Measurements from ENCODE around the gene C1orf56.
A peak's percentile ranks its signal among the peaks of the same experiment; 100 is the strongest.
"Not testable (repeated sequence)": the region's sequence is repeated elsewhere in the genome, so short reads cannot be mapped to it uniquely, and the experiment has no call there.

Gene C1orf56

DNA sequence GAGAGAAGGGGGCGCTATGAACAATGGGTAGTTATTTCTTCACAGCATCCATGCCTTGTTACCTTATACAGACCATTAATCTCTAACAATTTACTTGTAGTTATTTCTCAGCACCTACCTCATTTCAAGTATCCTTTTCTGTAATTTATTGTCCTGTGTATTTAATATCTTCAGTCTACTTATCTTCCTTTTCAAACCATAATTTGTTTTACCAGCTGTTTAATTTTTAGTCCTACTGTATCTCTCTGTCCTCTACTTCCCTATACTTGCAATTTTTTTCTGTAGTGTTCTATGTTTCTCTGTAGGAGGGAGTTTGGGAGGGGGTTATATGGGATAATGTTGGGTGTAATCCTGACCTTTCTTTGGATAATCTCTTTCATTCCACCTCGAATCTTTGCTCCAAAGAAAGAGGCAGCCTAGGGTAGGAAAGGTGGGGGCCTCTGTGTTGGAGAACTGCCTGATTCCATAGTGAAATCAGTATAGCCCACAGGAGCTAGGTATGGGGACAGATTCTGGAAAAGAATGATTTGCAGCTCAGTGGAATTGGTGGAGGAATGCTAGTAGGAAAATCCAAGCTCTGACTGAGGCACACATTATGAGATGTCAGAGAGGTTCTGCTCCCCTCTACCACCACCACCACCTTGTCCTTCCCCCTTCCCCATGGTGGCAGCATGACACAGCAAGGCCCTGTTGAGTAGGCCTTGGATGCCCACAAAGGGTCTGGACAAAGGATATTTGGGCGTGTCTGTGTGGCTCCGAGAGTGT is 13.3 kb downstream of the C1orf56 start:
- DNase-seq (ENCODE audit: low read depth in 3 of 3, low spot score in 1 of 3), result no peak

DNA sequence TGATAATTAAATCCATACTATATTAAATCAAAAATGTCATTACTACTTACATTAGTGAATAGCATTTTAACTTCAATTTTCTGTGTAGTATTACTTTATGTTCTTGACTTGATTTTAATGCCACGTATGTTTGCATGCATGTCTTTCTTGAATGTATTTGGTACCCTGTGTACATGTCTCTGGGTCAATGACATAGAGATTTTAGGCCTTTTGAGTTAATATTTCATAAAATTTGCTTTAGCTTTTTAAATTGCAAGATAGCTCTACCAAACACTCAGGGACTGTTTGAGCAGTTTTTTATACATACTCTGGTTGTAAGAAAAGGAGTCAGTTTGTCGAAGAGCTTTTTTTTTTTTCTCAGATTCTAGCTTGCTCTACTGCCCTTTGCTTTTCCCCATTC is 14.2 kb downstream of the C1orf56 start:
- DNase-seq (ENCODE audit: low read depth in 3 of 3, low spot score in 1 of 3), result no peak

DNA sequence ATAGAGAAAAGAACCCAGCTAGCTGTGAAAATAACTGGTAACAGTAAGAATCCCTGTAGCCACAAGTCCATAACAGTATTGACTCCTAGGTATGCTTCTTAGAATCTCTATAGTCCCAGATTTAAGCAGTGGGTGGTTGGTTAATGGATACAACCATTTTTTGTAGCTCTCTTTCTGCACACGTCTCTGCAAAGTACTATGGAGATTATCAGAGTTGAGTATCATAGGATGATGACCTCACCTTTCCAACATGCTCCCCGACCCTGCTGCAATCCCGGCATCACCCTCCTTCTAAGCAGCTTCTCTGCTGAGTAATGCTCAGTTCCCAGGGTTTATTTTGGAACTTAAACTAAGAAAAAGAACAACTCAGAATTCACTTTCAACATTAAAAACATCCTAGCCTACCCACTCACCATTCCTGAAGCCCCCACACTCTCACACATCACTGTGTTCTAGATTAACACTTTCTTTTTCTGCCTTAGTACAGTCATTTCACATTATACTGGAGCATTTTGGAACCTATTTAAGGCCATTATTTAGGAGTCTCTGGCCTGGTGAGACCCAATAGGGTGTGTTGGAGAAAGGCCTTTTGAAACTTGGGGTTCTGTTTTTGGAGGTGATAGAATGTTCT is 15.3 kb downstream of the C1orf56 start:
- DNase-seq (ENCODE audit: low read depth in 3 of 3, low spot score in 1 of 3), result no peak

DNA sequence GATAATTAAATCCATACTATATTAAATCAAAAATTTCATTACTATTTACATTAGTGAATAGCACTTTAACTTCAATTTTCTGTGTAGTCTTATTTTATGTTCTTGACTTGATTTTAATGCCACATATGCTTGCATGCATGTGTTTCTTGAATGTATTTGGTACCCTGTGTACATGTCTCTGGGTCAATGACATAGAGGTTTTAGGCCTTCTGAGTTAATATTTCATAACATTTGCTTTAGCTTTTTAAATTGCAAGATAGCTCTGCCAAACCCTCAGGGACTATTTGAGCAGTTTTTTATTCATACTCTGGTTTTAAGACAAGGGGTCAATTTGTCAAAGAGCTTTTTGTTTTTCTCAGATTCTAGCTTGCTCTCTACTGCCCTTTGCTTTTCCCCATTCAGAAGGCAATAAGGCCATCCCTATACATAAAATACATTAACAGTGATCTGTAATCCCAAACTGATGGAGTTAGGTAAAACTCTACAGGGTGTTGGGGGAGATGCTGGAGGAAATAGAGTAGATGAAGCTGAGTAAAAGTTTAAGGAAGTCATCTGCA is 17.6 kb downstream of the C1orf56 start:
- no peak for DNase-seq (ENCODE audit: low read depth in 3 of 3, low spot score in 1 of 3)

DNA sequence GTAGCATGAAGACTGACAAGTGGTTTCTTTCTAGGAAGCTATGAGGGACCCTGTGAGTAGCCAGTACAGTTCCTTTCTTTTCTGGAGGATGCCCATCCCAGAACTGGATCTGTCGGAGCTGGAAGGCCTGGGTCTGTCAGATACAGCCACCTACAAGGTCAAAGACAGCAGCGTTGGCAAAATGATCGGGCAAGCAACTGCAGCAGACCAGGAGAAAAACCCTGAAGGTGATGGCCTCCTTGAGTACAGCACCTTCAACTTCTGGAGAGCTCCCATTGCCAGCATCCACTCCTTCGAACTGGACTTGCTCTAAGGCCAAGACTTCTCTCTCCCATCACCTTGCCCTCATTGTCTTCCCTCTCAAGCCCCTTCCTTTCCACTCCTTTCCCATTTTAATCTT is 19.6 kb downstream of the C1orf56 start:
- DNase-seq (ENCODE audit: low read depth in 3 of 3, low spot score in 1 of 3), result no peak

DNA sequence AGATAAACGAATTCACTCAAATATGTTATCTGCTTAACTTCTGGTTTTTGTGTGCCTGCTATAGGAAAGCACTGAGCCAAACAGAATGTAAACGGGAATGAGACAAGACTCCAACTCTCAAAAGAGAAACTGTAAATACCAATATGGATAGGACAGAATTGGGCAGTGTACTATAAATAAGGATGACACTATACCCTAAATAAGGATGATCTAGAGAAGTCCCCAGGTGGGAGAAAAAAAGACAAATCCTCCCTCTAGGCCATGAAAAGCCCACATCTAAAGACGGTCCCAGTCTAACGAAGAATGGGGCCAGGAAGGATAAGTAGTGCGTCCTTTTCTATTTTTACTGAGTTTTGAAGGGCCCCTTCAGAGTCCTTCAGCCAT is 21.5 kb downstream of the C1orf56 start:
- no peak for DNase-seq (ENCODE audit: low read depth in 3 of 3, low spot score in 1 of 3)

DNA sequence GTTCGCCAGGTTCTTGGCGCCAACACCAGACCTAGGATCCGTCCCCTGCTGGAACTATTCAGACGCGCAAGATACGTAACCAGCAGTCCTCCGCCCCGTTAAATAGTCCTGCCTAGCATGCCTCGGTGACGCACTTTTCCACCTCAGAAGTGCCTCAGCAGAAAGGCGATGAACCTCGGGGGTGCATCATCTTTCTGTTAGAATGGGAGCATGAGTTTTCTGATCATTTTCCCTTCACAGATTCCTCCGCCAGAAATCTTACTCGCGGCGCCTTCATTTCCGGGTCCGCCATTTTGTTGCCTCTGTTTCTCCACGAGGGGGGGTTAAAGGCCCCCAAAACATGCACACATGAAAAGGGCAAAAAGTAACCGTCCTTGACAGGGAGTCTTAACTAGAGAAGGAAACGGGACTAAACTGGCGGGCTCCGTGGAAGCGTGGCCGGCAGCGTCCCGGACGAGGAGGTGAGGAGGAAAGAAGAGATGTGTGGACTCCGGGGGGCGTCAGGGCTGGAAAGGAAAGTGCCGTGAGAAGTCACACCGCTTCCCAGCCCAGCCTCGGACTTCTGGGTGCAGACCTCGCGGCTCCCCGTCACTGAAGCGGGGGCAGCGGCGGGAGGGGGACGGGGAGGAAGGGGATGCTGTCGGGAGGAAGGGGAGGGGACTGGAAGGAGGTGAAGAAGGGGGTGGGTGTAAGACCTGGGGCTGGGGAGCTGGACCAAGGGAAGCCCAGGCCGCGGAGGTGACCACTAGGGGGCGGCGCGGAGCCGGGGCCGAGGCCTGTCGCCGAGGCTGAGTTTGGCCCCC is 23.1 kb downstream of the C1orf56 start, which contains the start of gene GABPB2:
Gene GABPB2 (plus strand): TSS at position 288 of the 803 bp plus-strand sequence. CDS start 17,429 bp downstream, outside the sequence.
- DNase-seq (ENCODE audit: low read depth in 3 of 3, low spot score in 1 of 3), result peak; percentile 60 to 80 (median 69)

DNA sequence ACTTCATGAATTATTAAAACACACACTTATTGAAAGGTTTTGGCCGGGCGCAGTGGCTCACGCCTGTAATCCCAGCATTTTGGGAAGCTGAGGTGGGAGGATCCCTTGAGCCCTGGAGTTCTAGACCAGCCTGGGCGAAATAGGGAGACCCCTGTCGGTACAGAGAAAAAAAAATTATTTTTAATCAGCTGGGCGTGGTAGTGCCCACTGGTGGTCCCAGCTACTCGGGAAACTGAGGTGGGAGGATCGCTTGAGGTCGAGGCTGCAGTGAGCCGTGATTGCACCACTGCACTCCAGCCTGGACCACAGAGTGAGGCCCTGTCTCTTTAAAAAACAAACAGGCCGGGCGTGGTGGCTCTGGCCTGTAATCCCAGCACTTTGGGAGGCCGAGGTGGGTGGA is 24.7 kb downstream of the C1orf56 start:
- no peak for DNase-seq (ENCODE audit: low read depth in 3 of 3, low spot score in 1 of 3)

DNA sequence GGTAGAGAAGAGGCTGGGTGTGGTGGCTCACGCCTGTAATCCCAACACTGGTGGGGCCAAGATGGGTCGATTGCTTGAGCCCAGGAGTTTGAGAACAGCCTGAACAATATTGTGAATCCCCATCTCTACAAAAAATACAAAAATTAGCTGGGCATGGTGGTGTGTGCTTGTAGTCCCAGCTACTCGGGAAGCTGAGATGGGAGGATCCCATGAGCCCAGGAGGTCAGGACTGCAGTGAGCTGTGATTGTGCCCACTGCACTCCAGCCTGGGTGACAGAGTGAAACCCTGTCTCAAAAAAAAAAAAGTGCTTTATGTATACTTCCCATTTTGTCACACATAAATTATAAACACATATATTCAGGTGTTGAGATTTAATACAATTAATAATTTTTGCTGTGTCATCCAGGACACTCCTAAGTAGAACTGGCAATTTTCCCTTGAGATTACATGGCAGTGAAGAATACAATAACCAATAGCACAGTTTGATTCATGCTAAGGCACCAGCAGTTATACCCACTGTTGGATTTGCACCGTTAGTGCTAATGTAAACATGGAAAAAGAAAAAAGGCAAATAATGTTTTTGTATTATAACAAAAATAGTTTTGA is 38.5 kb downstream of the C1orf56 start:
- DNase-seq (ENCODE audit: low read depth in 3 of 3, low spot score in 1 of 3), result no peak

DNA sequence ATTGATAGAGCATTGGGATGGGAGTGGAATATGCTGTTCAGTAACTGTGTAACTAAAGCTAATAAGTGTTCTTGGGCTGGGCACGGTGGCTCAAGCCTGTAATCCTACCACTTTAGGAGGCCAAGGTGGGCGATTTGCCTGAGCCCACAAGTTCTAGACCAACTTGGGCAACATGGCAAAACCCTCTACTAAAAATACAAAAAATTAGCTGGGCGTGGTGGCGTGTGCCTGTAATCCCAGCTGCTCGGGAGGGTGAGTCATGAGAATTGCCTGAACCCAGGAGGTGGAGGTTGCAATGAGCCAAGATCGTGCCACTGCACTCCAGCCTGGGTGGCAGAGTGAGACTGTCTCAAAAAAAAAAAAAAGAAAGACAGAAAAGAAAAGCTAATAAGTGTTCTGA is 49.9 kb downstream of the C1orf56 start:
- DNase-seq (ENCODE audit: low read depth in 3 of 3, low spot score in 1 of 3), result not testable (repeated sequence)

DNA sequence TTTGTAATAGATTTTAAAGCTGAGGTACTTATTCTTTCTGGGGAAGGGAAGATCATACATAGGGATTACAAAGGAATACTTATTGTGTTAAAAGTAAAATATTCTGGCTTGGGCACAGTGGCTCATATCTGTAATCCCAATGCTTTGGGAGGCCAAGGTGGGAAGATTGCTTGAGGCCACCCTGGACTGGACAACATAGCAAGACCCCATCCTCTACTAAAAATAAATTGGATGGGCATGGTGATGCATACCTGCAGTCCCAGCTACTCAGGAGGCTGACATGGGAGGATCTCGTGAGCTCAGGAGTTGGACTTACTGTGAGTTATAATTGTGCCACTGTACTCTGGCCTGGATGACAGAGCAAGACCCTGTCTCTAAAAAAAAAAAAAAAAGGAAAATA is 50.6 kb downstream of the C1orf56 start:
- DNase-seq (ENCODE audit: low read depth in 3 of 3, low spot score in 1 of 3), result no peak

Data from stimulated activated CD4-positive, alpha-beta T cell treated with anti-CD3 and anti-CD28 coated beads, TNF-alpha, amount 100 ng/mL, for 1 hour (primary cell).